ENCODE results near the gene PPARG. TPM values are rescaled to one million over a fixed set of nuclear protein-coding genes. Genes with fewer than 3 reads are reported as not detected.
"Not testable (repeated sequence)": the region's sequence is repeated elsewhere in the genome, so short reads cannot be mapped to it uniquely, and the experiment has no call there.

The PPARG gene
- total and polyA plus RNA-seq, 7 donors: 9.7 to 111 (median 17.8) TPM

- Histone ChIP-seq H3K27me3 (peaks cover 6 to 50% (median 37%) of the 10 kb centered on the region in 3 donors), H3K4me1 (peaks cover 0 to 22% (median 14%) of the 10 kb centered on the region in 4 donors), H3K9me3 (peaks cover 0 to 5% (median 0%) of the 10 kb centered on the region in 4 donors), H3K36me3 (no peaks in the 10 kb centered on the region), H3K27ac (no peak overlapping the region), H3K4me3 (no peak overlapping the region)
- DNase-seq: no peak
- 87% methylated on average over 2 of the region's 2 CpGs for WGBS, 2 donors
- TF ChIP-seq POLR2A (IDR thresholded peaks at IDR 0.05): no peak
- no peak for TF ChIP-seq POLR2AphosphoS5 (IDR thresholded peaks at IDR 0.05)
- no peak for TF ChIP-seq CTCF (IDR thresholded peaks at IDR 0.05)
- TF ChIP-seq EP300 (IDR thresholded peaks at IDR 0.05): no peak
- intact Hi-C loops (cut with DNase I): no loop called here
Observed at GRCh38 chr3:12284591-12284990, 4.3 kb upstream of the PPARG start.

DNA sequence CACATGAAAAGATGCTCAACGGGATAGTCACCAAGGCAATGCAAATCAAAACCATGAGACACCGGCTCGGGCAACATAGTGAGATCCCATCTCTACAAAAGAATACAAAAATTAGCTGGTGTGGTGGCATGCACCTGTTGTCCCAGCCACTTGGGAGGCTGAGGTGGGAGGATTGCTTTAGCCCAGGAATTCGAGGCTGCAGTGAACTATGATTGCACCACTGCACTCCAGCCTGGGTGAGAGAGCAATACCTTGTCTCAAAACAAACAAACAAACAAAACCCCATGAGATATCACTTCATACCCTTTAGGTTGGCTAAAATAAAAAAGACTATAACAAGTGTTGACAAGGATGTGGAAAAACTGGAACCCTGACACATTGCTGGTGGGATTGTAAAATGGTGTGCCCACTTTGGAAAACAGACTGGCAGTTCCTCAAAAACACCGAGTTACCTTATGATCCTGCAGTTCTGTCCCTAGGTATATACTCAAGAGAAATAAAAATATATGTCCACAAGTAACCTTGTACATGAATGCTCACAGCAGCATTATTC lies 3.8 kb upstream of the PPARG start:
- peaks cover 0 to 5% (median 0%) of the 10 kb centered on the region in 4 donors for H3K9me3 ChIP-seq
- no peaks in the 10 kb centered on the region for H3K36me3 ChIP-seq
- 92 to 95% methylated on average over 5 of the region's 5 CpGs for whole genome bisulfite sequencing, 2 donors
- no peak overlapping the region for H3K27ac ChIP-seq
- TF ChIP-seq POLR2A (IDR thresholded peaks at IDR 0.05): no peak
- TF ChIP-seq EP300 (IDR thresholded peaks at IDR 0.05): no peak
- TF ChIP-seq POLR2AphosphoS5 (IDR thresholded peaks at IDR 0.05): no peak
- TF ChIP-seq CTCF (IDR thresholded peaks at IDR 0.05): no peak
- peaks cover 6 to 46% (median 37%) of the 10 kb centered on the region in 3 donors for H3K27me3 ChIP-seq
- intact Hi-C loops (cut with DNase I): no loop called here
- H3K4me3 ChIP-seq: no peak overlapping the region
- DNase-seq: no peak
- H3K4me1 ChIP-seq: peaks cover 0 to 22% (median 14%) of the 10 kb centered on the region in 4 donors

DNA sequence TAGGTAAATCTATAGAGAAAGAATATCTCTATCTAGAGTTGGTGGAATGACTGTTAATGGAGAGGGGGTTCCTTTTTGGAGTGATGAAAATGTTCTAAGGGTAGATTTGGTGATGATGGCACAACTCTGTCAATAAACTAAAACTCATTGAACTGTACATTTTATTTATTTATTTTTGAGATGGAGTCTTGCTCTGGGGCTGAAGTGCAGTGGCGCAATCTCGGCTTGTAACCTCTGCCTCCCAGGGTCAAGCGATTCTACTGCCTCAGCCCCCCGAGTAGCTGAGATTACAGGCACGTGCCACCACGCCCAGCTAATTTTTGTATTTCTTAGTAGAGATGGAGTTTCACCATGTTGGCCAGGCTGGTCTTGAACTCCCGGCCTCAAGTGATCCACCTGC lies 3.1 kb upstream of the PPARG start:
- Histone ChIP-seq H3K4me1 (peaks cover 0 to 17% (median 14%) of the 10 kb centered on the region in 4 donors), H3K27me3 (peaks cover 6 to 46% (median 37%) of the 10 kb centered on the region in 3 donors)
- H3K27ac ChIP-seq; intact Hi-C loops (cut with DNase I); H3K36me3 ChIP-seq; H3K4me3 ChIP-seq; DNase-seq; H3K9me3 ChIP-seq: not testable (repeated sequence)
- 91 to 94% methylated on average over 7 of the region's 7 CpGs for WGBS, 2 donors

DNA sequence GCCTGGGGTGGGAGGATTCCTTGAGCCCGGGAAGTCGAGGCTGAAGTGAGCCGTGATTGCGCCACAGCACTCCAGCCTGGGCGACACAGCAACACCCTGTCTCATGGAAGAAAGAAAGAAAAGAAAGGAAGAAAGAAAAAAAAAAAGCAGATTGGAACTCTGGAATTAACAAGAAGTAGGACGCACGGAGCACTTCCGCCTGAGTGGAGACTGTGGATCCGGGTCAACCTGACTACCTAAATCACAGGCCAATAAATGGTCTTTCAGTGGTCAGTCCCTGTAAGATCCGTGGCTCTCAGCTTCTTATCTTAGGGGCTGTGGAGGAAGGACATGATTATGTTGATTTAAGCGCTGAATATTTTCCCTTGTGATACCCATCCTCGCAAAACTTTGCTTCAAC lies 2.4 kb upstream of the PPARG start:
- no peak for DNase-seq
- Histone ChIP-seq H3K36me3 (no peaks in the 10 kb centered on the region), H3K4me1 (peaks cover 0 to 17% (median 14%) of the 10 kb centered on the region in 4 donors), H3K9me3 (peaks cover 0 to 5% (median 0%) of the 10 kb centered on the region in 4 donors), H3K27ac (peak overlapping the region in 1 of 4 donors; percentile 61), H3K27me3 (peaks cover 6 to 46% (median 37%) of the 10 kb centered on the region in 3 donors), H3K4me3 (no peak overlapping the region)
- TF ChIP-seq EP300 (IDR thresholded peaks at IDR 0.05) (no peak), POLR2A (IDR thresholded peaks at IDR 0.05) (no peak), POLR2AphosphoS5 (IDR thresholded peaks at IDR 0.05) (no peak), CTCF (IDR thresholded peaks at IDR 0.05) (no peak)
- intact Hi-C loops (cut with DNase I): no loop called here
- 84 to 85% methylated on average over 12 of the region's 12 CpGs for WGBS, 2 donors

GRCh38 chr3:12286927-12287726 lies 1.7 kb upstream of the PPARG start:
- TF ChIP-seq EP300 (IDR thresholded peaks at IDR 0.05) (no peak), POLR2AphosphoS5 (IDR thresholded peaks at IDR 0.05) (peak in 1 of 4 donors; percentile 35)
- 22 to 23% methylated on average over 33 of the region's 33 CpGs for WGBS, 2 donors
- Histone ChIP-seq H3K9me3 (peaks cover 0 to 5% (median 0%) of the 10 kb centered on the region in 4 donors), H3K4me1 (peaks cover 0 to 17% (median 14%) of the 10 kb centered on the region in 4 donors), H3K27ac (peak overlapping the region; percentile 34 to 61 (median 55)), H3K4me3 (peak overlapping the region; percentile 24 to 65 (median 62)), H3K36me3 (no peaks in the 10 kb centered on the region), H3K27me3 (peaks cover 6 to 46% (median 37%) of the 10 kb centered on the region in 3 donors)
- intact Hi-C loops (cut with DNase I): no loop called here
- DNase-seq: no peak

Data from sigmoid colon (tissue), 7 donors.